GM21529 (cell line): ENCODE results near the gene SNRNP70.
"Not testable (repeated sequence)": the region's sequence is repeated elsewhere in the genome, so short reads cannot be mapped to it uniquely, and the experiment has no call there.

Experiments used
- ATAC-seq: cut with Tn5 transposase; IDR thresholded peaks from one replicate; pipeline ENCODE4 v1.9.1; 2021; ENCODE audit not compliant: unreplicated experiment

The SNRNP70 gene

GRCh38 chr19:49145573-49146407 lies 60.5 kb downstream of the SNRNP70 start:
- no peak for ATAC-seq

GRCh38 chr19:49146408-49146770 lies 61.1 kb downstream of the SNRNP70 start:
- ATAC-seq = not testable (repeated sequence)

GRCh38 chr19:49148044-49148682 lies 62.9 kb downstream of the SNRNP70 start:
- no peak for ATAC-seq

DNA sequence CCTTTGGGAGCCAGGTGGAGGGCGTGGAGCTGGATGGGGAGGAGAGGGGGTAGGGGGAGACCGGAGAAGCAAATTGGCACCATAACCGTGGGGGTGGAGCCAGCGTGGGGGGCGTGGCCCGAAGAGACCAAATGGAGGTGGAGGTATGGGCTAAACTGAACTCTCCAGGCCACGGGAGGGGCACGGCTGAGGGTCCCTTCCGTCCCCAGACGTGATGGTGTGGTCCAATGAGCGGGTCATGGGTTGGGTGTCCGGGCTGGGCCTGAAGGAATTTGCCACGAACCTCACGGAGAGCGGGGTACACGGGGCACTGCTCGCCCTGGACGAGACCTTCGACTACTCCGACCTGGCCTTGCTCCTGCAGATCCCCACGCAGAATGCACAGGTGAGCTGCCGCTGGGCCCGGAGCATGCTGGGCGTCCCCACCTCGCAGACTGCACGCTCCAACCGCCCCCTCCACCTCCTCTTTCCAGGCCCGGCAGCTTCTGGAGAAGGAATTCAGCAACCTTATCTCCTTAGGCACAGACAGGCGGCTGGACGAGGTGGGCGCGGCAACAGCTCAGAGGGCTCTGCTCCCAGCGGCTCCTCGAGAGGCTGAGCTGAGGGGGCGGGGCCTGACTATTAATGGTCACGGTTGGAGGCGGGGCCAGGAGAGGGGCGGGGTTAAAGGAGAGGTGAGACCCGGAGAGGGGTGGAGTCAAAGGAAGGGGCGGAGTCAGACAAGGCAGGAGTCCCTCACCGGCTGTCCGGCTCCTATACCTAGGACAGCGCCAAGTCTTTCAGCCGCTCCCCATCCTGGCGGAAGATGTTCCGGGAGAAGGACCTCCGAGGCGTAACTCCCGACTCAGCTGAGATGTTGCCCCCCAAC lies 63.8 kb downstream of the SNRNP70 start:
- no peak for ATAC-seq

DNA sequence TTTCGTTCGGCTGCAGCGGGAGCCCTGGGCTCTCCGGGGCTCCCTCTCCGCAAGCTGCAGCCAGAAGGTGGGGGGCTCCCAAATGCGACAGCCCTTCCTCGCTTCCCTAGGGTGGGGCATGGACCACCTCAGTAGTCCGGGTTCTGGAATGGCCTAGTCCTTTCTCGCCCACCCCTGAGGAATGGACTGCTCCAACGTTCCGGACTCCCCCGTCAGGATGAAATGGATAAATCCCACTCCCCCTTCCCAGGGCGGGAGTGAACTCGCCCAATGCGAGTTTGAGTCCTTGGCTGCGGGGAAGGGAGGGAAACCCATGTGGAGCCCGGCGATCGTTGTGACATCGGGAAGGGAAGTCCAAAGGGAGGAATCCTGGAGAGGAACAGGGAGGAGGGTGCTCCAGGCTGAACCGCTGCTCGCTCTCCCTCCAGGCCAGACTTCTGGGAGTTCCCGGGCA lies 64.4 kb downstream of the SNRNP70 start:
- ATAC-seq = no peak

GRCh38 chr19:49150106-49150943 lies 65.1 kb downstream of the SNRNP70 start:
- no peak for ATAC-seq

- ATAC-seq = no peak
Measured at GRCh38 chr19:49150944-49151243, 65.6 kb downstream of the SNRNP70 start.

DNA sequence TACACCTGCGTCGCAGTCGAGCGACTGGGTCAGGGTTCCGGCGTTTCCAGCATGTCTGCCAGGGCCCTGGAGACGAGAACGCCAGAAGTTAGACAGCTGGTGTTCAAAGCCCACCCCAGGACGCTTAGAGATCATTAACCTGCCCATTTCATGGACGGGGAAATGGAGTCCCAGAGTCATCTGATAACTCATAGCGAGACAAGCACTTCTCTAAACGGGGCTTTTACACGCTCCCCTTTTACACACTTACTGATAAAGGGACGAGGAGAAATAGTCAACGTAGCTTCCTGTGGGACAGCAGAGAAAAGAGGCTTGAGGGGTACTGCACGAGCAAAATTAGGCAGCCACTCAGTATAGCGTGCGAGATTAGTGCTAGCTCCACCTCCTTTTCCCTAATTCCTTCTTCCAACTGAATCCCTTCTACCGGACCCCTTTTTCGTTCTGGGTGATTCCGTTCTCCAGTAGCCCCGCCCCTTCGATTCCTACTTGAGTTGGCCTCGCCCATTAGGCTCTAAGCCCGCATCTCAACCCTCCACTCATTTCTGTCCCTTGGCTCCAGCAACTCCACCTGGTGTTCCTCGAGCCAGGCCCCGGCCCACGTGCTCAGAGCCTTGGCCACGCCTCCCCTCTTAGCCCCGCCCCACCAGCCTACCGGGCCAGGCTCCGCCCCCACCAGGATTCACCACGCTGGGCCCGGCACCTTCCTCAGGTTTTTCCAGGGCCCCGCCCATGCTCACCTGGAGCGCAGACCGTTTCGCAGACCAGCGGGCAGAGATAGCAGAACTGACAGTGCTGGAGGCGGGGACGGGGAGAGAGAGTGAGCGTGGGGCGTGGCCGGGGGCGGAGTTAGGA lies 66.2 kb downstream of the SNRNP70 start:
- no peak for ATAC-seq

DNA sequence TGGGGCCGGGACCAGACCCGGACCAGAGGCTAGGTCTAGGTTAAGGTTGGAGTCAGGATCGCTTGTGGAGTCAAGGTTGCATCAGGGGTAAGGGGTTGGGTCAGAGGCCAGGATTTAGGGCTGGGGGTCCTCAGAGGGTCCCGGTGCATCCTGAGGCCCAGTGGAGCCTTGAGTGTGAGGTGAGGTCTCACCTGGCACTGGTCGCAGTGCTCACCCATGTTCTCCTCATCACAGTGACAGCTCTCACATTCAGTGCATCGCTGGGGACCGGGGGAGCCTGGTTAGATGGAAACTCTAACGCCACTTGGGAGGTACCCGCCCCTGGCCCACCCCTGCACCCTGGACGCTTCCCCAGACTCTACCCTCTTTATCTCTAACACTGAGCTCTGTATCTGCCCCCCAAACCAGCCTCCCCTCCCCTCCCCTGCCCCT lies 66.9 kb downstream of the SNRNP70 start:
- ATAC-seq = no peak

- ATAC-seq = no peak
Measured at GRCh38 chr19:49153167-49153809, 68.0 kb downstream of the SNRNP70 start.

- no peak for ATAC-seq
Measured at GRCh38 chr19:49154279-49154678, 69.0 kb downstream of the SNRNP70 start.

DNA sequence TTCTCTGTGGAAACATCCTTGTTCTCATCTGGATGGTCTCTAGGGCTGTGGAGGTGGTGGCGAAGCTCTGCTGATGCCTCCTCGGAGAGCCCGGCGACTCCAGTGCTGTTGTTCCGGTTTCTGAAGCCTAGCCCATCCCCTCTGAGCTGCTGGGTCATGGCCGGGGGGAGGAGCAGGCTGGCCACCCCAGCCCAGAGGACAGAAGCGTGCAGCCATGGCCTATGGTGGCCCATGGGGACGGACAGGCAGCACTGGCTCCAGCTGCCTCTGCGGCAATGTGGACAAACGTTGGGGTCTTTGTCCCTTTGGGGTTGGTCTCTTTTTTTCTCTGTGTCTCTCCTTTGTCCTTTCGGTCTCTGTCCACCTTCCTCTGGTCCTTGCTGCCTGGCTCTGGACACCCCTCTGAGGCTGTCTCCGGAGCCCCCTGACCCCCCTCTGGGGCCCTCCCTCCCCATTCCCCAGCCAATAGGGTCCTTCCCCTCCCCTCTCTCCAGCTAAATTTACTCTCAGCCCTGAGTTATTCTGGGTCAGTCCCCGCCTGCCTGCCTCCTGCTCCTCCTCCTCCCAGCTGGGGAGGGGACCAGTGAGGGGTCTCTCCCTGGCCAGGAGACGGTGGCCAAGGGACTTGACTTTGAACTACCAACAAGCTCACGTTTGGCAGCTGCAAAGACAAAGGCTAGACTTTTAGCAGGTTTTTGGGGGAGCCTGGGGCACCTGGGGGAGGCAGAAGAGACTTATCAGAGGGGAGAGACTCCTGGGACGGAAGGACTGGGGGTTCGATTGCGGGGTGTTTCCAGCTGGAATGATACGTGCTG lies 70.0 kb downstream of the SNRNP70 start, which contains the start of gene HRC:
HRC (minus strand) TSS at position 392 of the 815 bp plus-strand sequence; CDS start at position 233, 159 bp downstream.
- ATAC-seq = no peak

GRCh38 chr19:49155820-49156346 lies 70.6 kb downstream of the SNRNP70 start:
- ATAC-seq = no peak

- ATAC-seq = no peak
Measured at GRCh38 chr19:49157445-49158224, 72.4 kb downstream of the SNRNP70 start, which contains the start of gene TRPM4. Gene TRPM4 (plus strand): TSS chr19:49157792. CDS start chr19:49157867, 75 bp downstream.
